Subcutaneous adipose tissue (tissue), 4 donors: ENCODE measurements around the gene OTUD5. TPM values are rescaled to one million over a fixed set of nuclear protein-coding genes. Genes with fewer than 3 reads are reported as not detected.

Experiments used
- total RNA-seq, 4 donors: library from RNA; depleted of rRNA; stranded (reverse); fragments of >200 nt; gene quantifications; one replicate each; pipeline ENCODE4 v1.1.0, GENCODE V29; 2016
- TF ChIP-seq, protein P1 (sequence below): fragments of 450-650 bp; IDR thresholded peaks from one replicate; pipeline ENCODE4 v1.5.1; 2016; ENCODE audit warnings: low read depth, mild to moderate bottlenecking, control low read depth, antibody characterized with exemption, moderate library complexity

OTUD5 gene
- total RNA-seq, 4 donors from 2014 or later = 24.0 to 47.5 (median 29.9) TPM

DNA sequence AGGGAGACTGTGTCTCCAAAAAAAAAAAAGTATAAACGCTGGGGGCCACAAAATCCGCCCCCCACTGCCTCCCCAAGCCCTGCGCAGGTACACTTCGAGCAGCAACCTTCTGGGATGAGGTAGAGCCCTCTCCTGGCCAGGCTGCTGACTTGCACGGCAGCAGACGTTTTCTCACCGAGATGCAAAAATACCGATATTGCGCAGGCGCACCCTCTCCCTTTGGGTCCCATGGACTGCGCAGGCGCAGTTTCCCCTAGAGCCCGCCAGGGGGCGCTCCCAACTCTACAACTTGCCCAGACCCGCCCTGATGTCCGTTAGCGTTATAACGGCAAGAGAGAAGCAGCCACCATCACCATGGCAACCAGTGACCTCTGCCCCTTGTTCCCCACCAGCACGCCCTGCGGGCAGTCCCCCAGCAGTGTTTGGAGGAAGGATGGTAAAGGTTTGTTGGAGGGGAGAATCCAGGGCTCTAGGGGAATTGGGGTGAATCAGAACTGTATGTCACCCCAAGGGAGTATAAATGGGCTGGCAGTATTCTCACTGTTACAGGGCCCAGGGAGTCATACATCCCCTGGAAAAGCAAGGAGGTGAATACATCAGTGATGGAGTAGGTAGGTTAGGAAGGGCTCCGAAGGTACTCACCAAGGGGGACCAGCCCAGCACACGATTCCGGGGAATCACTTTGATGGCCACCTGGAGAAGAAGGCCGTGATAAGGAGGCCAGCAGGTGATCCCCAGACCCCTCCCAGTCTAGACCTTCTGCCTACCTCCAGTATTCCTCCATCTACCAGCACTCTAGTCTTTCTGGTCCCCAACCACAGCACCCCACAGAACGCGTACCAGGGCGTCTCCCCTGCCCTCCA, 40.0 kb downstream of the OTUD5 start:
- TF ChIP-seq, protein P1, sequence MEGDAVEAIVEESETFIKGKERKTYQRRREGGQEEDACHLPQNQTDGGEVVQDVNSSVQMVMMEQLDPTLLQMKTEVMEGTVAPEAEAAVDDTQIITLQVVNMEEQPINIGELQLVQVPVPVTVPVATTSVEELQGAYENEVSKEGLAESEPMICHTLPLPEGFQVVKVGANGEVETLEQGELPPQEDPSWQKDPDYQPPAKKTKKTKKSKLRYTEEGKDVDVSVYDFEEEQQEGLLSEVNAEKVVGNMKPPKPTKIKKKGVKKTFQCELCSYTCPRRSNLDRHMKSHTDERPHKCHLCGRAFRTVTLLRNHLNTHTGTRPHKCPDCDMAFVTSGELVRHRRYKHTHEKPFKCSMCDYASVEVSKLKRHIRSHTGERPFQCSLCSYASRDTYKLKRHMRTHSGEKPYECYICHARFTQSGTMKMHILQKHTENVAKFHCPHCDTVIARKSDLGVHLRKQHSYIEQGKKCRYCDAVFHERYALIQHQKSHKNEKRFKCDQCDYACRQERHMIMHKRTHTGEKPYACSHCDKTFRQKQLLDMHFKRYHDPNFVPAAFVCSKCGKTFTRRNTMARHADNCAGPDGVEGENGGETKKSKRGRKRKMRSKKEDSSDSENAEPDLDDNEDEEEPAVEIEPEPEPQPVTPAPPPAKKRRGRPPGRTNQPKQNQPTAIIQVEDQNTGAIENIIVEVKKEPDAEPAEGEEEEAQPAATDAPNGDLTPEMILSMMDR = no peak

DNA sequence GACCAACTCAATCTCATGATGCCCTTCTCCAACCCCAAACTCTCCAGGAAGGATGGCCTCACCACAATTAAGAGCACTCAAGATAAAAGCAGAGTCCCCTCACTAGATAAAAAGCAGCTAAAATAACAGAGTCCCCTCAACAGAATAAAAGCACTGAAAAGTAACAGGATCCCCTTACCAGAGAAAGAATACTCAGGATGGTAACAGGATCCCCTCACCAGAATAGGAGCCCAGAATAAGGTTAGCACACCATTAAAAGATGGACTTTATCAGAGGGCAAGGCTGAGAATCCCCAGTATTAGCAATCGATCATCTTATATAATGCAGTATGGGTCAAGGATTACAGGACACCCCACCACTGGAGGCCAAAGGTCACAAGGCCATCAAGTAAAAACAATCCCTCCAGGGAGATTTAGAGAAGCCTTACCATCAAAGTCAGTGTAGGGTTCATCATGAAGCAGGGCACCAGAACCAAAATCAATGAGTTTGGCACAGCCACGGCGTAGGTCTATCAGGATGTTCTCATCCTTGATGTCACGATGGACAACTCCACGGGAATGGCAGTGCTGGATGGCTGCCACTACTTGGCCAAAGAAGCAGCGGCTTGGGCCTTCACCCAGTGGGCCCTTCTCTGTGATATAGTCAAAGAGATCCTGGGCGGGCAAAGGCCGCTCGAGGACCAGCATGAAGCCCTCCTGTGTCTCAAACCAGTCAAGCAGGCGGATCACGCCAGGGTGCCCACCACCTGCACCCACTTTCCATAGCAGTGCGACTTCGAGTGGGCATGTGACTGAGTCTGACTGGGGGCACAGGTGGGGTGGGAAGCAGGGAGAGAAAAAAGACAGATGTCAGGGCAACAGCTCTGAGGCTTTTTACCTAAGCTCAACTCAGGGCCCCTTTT, 42.6 kb downstream of the OTUD5 start:
- TF ChIP-seq, protein P1 = no peak

DNA sequence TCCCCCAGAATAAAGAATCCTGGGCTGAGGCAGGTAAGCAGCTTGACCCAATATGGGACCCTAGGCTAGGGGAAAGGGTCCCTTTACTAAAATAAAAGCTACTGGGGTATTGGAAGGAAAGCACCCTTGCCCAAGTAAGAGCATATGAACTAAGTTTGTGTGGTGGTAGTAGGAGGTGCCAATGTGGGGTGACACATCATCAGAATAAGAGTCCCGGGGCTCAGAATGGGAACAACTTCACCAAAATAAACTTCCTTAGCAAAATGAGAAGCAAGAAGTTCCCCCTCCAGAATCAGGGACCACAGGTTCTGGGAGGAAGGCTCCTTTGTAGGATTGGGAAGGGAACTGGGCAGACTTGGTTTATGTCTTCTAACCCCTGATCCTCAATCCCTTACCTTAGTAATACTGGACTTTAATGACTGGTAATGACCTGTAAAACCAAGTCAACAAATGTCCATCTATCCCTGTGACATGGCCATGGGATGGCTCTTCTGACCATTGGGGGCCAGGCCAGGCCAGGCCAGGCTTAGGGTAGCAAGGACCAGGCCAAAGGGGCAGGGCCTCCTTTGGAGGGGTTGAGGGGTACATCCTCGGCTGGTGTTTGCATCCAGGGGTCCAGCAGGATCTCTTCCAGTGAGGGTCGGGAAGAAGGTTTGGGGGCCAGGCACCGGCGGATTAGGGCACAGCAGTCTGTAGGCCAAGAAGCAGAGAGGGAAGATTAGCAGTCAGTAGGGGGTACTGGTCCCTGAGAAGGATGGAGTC, 43.6 kb downstream of the OTUD5 start:
- TF ChIP-seq, protein P1 = no peak

DNA sequence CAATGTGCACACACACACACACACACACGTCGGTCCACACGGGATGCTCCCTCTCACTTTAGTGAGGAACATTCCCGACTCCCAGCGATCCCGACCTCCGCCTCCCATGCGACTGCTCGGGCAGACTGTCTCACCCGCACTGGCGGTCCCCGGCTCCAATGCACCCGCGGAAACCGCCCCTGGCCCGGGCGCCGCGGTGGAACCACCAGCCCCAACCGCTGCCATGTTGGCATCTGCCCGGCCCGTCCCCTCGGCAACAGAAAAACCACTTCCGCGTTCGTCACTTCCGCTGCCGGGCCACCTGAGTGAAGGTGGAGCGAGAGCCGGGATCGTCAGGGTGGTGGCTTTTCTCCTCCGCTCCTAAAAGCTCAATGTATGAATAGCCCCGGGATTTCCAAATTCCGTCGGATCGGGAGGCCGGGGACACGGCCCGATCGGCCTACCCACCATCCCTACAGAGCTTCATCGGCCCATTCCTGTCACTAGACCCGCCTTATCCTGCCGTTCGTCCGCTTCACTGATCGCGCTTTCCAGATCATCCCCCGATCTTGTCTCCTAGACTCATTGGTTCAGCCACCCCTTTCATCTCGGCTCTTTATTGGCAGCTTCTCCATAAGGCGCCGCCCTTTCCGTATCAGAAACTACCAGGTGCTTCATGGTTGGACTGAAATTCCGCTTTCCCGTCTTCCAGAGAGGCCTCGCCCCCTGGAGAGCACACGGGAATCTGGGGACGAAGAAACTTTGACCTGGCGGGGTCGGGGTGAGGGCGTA, 45.8 kb downstream of the OTUD5 start, which contains the start of gene SLC35A2:
TSS of gene SLC35A2 (minus strand) at position 235 of the 771 bp plus-strand sequence. CDS start at position 225, 10 bp downstream.
- TF ChIP-seq, protein P1 = no peak

DNA sequence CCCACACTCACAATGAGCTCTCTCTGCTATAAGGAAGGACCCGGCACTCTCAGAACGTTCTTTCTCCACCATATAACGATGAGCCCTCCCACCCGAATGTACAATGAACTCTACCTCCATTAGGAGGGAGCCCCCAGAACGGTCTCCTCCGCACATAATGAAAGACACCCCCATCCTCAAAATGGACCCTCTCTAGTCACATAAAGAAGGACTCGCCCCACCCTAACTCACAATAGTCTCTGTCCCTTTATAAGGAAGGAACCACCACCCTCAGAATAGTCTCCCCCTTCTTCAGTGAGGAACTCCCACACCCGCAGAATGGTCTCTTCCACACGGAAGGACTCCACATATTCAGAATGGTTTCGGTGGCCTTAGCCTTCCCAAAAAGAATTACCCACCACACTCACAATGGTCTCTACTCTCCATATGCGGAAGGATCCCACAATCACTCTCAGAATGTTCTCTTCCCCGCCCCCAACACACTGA, 46.4 kb downstream of the OTUD5 start:
- TF ChIP-seq, protein P1 = no peak

DNA sequence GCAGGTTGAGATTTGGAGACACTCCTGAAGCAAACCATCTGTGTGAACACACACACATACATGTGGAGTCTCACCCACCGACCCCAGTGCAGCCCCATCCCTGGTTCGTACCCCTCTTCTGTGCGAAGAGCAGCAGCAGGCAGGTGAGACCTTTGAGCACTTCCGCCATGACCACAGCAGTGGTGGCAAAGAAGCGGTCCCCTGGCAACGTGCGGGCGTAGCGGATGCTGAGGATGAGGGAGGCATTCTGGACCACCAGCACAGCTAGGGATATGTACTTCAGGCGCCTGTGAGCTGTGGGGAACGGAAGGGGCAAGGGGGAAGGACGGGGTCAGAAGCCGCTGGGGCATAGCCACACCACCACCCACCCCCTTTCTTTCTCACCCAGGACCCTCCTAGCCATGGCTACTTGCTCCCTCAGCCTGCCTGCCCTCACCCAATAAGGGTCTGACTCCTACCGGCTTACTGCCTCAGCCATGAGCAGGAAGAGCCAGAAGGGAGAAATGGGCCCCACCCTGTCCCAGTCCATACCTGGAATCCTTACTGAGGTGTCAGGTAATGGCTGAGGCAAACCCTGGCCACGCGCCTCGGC, 47.6 kb downstream of the OTUD5 start:
- TF ChIP-seq, protein P1 = no peak
